ENCODE measurements around the gene VWA1. TPM values are rescaled to one million over a fixed set of nuclear protein-coding genes. Genes with fewer than 3 reads are reported as not detected.
"Not testable (repeated sequence)": the region's sequence is repeated elsewhere in the genome, so short reads cannot be mapped to it uniquely, and the experiment has no call there.

Gene VWA1
- total RNA-seq, 1 donor from 2014 or later, result 56.9 TPM

DNA sequence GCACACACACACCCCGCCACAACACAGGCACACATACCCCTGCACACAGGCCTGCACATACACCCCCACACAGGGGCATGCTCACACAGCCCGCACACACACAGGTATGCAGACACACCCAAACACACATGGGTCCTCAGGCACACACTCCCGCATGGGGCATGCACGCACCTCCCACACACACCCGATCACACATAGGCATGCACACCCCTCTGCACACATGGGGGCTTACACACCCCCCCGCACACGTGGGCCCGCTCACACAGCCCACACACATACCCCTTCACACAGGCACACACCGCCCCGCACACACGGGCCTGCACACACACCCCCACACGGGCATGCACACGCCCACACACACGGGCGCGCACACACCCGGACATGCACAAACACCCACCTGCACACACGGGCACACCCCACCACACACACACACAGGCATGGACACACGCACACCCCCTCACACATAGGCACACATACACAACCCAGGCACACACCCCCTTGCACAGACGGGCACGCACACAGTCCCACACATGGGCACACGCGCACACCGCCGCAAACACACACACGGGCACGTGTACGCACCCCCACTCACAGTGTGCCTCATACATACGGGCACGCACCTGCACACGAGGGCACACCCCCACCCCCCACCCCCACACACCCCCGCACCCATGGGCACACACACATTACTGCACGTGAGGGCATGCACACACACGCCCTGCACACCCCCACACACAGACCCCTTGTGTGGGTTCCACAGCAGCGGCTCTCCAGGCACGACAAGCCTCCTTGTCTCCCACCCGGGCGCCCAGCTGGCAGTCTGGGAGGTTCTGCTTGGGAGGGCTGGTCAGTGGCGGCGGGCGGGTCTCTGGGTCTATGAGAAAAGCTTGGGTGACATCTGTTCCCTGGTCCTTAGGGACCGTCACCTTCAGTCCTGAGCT, 44.3 kb downstream of the VWA1 start:
- Mint-ChIP-seq H3K27me3 (ENCODE audit: unreplicated experiment) (peaks cover 5% of the 10 kb centered on the region), H3K27ac (ENCODE audit: unreplicated experiment) (peak overlapping the region; percentile 55), H3K36me3 (ENCODE audit: unreplicated experiment) (peaks cover 4% of the 10 kb centered on the region), H3K4me3 (ENCODE audit: unreplicated experiment) (peak overlapping the region; percentile 11), H3K4me1 (ENCODE audit: low read depth, unreplicated experiment) (no peaks in the 10 kb centered on the region), H3K9me3 (ENCODE audit: unreplicated experiment) (peaks cover 6% of the 10 kb centered on the region)
- TF ChIP-seq, protein P1, sequence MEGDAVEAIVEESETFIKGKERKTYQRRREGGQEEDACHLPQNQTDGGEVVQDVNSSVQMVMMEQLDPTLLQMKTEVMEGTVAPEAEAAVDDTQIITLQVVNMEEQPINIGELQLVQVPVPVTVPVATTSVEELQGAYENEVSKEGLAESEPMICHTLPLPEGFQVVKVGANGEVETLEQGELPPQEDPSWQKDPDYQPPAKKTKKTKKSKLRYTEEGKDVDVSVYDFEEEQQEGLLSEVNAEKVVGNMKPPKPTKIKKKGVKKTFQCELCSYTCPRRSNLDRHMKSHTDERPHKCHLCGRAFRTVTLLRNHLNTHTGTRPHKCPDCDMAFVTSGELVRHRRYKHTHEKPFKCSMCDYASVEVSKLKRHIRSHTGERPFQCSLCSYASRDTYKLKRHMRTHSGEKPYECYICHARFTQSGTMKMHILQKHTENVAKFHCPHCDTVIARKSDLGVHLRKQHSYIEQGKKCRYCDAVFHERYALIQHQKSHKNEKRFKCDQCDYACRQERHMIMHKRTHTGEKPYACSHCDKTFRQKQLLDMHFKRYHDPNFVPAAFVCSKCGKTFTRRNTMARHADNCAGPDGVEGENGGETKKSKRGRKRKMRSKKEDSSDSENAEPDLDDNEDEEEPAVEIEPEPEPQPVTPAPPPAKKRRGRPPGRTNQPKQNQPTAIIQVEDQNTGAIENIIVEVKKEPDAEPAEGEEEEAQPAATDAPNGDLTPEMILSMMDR (IDR thresholded peaks at IDR 0.05; ENCODE audit: partially characterized antibody, unreplicated experiment), result no peak
- DNase-seq, result no peak

DNA sequence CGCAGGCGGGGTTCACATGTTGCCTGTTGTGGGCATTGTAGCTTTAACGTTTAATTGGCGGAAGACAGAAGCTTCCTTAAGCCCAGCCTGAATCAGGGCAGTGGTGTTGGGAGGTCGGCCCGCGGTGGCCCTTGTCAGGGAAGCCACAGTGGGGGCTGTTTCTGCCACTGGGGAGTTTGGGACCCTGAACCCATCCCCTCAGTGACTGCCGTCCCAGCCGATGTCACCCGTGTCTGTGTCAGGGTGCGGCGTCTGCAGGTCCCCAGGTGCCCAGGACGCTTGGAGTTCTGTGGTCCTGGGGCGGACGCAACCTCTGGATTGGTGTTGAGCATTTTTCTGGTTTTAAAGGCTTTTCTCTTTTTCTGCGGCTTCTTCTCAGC, 45.0 kb downstream of the VWA1 start:
- not testable (repeated sequence) for H3K36me3 Mint-ChIP-seq (ENCODE audit: unreplicated experiment); H3K9me3 Mint-ChIP-seq (ENCODE audit: unreplicated experiment); H3K4me1 Mint-ChIP-seq (ENCODE audit: low read depth, unreplicated experiment); DNase-seq; H3K4me3 Mint-ChIP-seq (ENCODE audit: unreplicated experiment); H3K27ac Mint-ChIP-seq (ENCODE audit: unreplicated experiment); H3K27me3 Mint-ChIP-seq (ENCODE audit: unreplicated experiment)

DNA sequence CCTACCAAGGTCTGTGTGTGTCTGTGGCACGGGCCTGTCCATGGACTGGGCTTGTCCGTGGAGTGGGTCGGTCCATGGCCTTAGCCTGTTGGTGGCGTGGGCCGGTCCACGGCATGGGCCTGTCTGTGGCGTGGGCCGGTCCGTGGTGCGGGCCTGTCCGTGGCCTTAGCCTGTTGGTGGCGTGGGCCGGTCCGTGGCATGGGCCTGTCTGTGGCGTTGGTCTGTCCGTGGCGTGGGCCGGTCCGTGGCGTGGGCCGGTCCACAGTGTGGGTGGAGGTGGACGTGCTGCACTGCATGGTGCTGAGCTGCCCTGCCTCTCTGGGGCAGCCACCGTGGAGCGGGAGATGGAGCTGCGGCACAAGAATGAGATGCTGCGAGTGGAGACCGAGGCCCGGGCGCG, 46.3 kb downstream of the VWA1 start:
- not testable (repeated sequence) for H3K4me1 Mint-ChIP-seq (ENCODE audit: low read depth, unreplicated experiment); H3K4me3 Mint-ChIP-seq (ENCODE audit: unreplicated experiment); DNase-seq; H3K36me3 Mint-ChIP-seq (ENCODE audit: unreplicated experiment); H3K9me3 Mint-ChIP-seq (ENCODE audit: unreplicated experiment); H3K27ac Mint-ChIP-seq (ENCODE audit: unreplicated experiment); H3K27me3 Mint-ChIP-seq (ENCODE audit: unreplicated experiment)

DNA sequence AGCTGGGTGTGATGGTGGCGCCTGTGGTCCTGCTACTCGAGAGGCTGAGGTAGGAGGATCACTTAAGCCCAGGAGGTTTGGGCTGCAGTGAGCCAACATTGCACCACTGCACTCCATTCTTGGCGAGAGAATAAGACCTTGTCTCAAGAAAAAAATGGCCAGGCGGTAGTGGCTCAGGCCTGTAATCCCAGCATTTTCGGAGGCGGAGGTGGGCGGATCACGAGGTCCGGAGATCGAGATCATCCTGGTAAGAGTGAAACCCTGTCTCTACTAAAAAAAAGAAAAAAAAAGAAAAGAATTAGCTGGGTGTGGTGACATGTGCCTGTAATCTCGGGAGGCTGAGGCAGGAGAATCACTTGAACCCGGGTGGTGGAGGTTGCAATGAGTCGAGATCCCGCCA, 47.4 kb downstream of the VWA1 start:
- TF ChIP-seq, protein P1 (IDR thresholded peaks at IDR 0.05; ENCODE audit: partially characterized antibody, unreplicated experiment), result no peak
- no peak overlapping the region for H3K4me3 Mint-ChIP-seq (ENCODE audit: unreplicated experiment)

DNA sequence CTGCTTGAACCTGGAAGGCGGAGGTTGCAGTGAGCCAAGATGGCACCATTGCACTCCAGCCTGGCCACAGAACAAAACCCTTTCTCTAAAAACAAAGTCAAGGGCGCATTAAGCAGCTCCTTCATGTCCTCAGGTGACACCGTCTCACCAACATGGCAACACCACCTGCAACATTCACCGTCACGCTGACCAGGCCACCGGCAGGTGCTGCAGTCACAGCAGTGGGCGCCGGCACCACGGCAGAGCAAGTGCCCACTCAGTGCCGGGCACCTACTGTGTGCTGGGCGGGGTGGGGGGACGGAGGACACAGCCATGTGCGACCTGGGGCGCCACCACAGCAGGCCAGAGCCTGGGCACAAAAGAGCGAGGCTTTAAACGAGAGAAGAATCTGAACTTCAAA, 48.2 kb downstream of the VWA1 start:
- peaks cover 4% of the 10 kb centered on the region for H3K36me3 Mint-ChIP-seq (ENCODE audit: unreplicated experiment)
- H3K27me3 Mint-ChIP-seq (ENCODE audit: unreplicated experiment), result no peaks in the 10 kb centered on the region
- no peak overlapping the region for H3K4me3 Mint-ChIP-seq (ENCODE audit: unreplicated experiment)
- no peak overlapping the region for H3K27ac Mint-ChIP-seq (ENCODE audit: unreplicated experiment)
- no peak for DNase-seq
- TF ChIP-seq, protein P1 (IDR thresholded peaks at IDR 0.05; ENCODE audit: partially characterized antibody, unreplicated experiment), result no peak
- peaks cover 5% of the 10 kb centered on the region for H3K9me3 Mint-ChIP-seq (ENCODE audit: unreplicated experiment)
- no peaks in the 10 kb centered on the region for H3K4me1 Mint-ChIP-seq (ENCODE audit: low read depth, unreplicated experiment)

More for the DNA sequence above, 47.4 kb downstream of the VWA1 start:
- H3K27ac Mint-ChIP-seq (ENCODE audit: unreplicated experiment), result no peak overlapping the region
- no peak for DNase-seq
- no peaks in the 10 kb centered on the region for H3K27me3 Mint-ChIP-seq (ENCODE audit: unreplicated experiment)
- H3K9me3 Mint-ChIP-seq (ENCODE audit: unreplicated experiment), result peaks cover 5% of the 10 kb centered on the region
- H3K36me3 Mint-ChIP-seq (ENCODE audit: unreplicated experiment), result peaks cover 4% of the 10 kb centered on the region
- H3K4me1 Mint-ChIP-seq (ENCODE audit: low read depth, unreplicated experiment), result no peaks in the 10 kb centered on the region

DNA sequence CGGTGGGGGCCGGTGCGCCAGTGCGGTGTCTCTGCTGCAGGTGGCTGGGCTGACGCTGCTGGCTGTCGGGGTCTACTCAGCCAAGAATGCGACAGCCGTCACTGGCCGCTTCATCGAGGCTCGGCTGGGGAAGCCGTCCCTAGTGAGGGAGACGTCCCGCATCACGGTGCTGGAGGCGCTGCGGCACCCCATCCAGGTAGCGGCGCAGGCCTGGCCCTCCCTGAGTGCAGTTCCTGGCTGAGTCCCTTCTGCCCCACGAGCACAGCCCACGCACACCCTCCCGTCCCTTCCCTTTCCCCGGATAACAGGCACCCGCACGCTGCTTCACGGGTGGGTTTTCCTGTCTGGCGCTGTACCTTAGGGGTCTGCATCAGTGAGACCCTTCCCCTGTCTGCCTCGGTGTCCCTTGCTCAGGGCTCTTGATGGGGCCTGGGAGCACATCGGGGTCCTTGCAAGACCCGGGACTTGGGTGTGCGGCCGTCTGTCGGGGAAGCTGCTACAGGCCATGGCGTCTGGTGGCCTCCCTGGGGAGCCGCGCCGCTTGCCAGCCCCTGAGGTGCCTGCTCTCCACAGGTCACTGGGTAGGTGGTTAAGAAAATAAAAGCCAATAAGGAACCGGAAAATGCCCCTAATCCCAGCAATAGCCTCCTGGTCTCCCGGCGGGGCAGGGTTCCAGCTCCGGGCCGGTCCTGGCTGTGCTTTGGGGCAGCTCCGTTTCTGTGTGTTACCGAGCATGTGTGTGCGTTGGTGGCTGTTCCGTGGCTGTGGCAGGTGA, 49.7 kb downstream of the VWA1 start:
- H3K27ac Mint-ChIP-seq (ENCODE audit: unreplicated experiment); H3K4me1 Mint-ChIP-seq (ENCODE audit: low read depth, unreplicated experiment); H3K36me3 Mint-ChIP-seq (ENCODE audit: unreplicated experiment); H3K27me3 Mint-ChIP-seq (ENCODE audit: unreplicated experiment); DNase-seq; H3K4me3 Mint-ChIP-seq (ENCODE audit: unreplicated experiment); H3K9me3 Mint-ChIP-seq (ENCODE audit: unreplicated experiment): not testable (repeated sequence)

DNA sequence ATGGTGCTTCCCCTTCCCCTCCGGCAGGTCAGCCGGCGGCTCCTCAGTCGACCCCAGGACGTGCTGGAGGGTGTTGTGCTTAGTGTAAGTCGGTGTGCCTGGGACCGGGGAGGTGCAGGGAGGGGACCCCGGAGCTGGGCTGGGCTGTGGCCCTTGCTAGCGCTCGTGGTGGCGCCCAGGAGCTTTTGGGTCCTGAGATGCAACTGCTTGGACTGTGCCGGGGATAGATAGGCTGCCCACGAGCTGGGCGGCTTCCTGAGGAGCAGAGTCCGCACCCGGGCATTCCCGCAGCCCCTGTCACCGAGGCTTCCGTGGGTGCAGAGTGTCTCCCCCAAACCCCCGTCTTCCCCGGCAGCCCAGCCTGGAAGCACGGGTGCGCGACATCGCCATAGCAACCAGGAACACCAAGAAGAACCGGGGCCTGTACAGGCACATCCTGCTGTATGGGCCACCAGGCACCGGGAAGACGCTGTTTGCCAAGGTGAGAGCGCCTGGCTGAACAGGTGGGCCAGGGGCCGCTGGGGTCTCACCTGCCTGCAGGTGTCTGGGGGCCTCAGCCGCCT, 50.3 kb downstream of the VWA1 start:
- DNase-seq; H3K27ac Mint-ChIP-seq (ENCODE audit: unreplicated experiment); H3K27me3 Mint-ChIP-seq (ENCODE audit: unreplicated experiment); H3K9me3 Mint-ChIP-seq (ENCODE audit: unreplicated experiment); H3K4me3 Mint-ChIP-seq (ENCODE audit: unreplicated experiment); H3K36me3 Mint-ChIP-seq (ENCODE audit: unreplicated experiment); H3K4me1 Mint-ChIP-seq (ENCODE audit: low read depth, unreplicated experiment): not testable (repeated sequence)
